NOMO-1 treated with DMSO at 0.1 percent for 48 hours (cell line): Measurements from ENCODE around the gene PAN2.
"Not testable (repeated sequence)": the region's sequence is repeated elsewhere in the genome, so short reads cannot be mapped to it uniquely, and the experiment has no call there.

ENCODE experiments used
- DNase-seq: peaks from one replicate; lab custom pipeline; 2025; ENCODE audit not compliant: unreplicated experiment; lab: John Stamatoyannopoulos, UW

PAN2 gene

DNA sequence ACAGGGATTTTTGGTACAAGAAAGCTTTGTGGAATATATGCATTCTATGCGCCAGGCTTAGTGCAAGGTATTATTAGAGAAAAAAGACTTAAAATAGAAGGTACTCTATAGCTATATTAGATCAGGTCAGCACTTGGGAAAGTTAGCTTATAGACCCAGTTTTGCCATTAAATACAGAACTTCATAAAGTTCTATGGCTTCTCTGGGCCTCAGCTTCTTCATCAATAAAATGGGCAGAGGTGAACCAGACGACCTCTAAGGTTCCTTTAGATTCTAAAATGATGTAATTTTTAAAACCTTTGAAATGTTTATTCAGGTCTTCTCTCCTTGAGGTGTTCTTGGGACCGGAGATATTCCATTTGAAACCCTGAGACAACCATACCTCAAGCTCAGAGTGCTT lies 25.1 kb downstream of the PAN2 start:
- DNase-seq = no peak

DNA sequence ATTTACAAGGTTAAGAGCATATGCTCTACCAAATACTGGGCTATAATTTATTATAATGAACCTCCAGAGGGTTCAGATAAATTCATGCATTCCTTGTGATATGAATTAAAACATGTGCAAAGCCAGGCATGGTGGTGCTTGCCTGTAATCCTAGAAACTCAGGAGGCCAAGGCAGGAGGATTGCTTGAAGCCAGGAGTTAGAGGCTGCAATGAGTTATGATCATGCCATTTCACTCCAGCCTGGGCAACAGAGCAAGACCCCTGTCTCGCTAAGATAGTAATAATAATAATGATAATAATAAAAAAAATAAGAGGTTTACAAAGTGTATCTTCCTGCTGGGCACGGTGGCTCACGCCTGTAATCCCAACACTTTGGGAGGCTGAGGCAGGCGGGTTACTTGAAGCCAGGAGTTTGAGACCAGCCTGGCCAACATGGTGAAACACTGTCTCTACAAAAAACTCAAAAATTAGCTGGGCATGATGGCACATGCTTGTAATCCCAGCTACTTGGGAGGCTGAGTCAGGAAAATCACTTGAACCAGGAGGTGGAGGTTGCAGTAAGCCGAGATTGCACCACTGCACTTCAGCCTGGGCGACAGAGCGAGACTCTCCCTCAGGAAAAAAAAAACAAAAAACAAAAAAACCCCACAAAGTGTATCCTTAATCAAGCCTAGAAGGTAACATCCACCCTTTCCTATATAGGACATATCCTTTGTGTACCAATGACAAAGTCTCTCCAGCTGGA lies 26.4 kb downstream of the PAN2 start:
- DNase-seq = no peak

- no peak for DNase-seq
Observed at GRCh38 chr12:56304872-56305590, 28.8 kb downstream of the PAN2 start.

- DNase-seq = no peak
Observed at GRCh38 chr12:56304276-56304675, 29.5 kb downstream of the PAN2 start.

DNA sequence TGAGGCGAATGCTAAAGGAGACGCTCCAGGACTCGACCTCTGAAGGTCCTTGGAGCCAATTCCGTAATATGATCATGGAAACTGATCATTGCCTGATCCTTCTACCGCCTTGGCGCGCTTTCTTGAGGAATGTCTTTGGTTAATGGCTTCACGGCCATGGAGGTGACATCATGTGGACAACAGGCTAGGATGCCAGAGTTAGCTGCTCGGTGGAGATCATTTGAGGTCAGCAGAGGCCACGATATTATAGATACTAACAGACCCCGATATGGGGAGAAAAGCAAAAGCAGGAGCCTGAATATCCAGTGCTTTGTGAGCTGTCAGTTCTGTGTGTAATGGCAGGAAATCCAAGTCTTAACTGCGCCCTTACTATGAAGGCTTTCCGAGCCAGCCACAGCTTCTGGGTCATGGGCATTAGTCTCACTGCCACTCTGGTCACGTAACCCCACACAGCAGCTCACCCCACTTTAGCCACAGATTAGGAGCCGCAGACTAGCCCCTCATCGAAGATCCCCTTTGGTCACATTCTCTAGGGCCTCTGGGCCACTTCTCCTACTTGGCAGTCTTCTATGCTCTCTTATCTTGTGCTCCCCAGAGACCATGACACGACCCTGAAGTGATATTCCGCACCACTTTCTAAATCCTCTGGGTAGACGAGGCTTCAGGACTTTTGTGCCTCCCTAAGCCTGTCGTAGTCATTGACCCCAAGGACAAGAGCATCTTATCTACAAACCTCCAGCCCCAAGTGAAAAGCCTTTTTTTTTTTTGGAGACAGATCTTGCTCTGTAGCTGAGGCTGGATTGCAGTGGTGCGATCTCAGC lies 32.9 kb downstream of the PAN2 start:
- no peak for DNase-seq

DNA sequence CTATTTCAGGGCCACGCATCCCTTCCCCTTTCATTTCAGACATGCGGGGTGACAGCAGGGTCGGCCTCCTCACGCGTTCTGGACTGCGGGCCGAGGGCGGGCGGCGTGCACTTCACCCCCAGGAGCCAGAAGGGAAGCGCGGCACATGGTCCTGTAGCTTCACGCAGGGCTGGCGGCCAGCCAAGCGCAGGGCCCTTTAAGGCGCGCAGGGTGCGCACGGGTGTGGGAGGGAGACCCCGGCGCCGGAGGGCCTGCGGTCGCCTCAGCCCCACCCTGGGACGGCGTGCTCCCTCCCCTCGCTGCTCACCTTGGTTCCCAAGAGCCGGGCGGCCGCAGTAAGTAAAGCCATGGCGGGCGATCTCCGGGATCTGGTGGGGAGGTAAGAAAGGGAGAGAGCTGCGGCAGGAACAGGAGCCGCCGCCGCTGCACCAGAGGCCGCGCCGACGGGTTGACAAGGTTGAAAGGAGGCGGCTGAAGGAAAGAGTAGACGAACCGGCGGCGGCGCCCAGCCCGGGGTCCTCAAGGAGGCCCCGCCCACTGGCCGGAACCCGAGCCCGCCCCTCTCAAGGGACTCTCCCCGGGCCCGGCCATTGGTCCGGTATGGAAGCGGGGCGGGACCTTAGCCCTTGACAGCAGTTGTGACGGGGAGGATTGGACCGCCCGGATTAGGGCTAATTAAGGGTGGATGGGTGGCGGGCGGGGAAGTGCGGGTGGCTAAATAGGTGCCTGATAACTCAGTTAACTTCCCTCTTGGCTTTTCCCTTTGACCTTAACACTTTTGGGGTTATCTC lies 33.8 kb downstream of the PAN2 start, which contains the start of gene CS:
Gene CS, minus strand, starts transcription at position 478 of the 791 bp plus-strand sequence. Its CDS starts 129 bp downstream, at position 349.
- DNase-seq = peak; percentile 99

- peak; percentile 13 for DNase-seq
Observed at GRCh38 chr12:56299308-56299852, 34.4 kb downstream of the PAN2 start.

- DNase-seq = no peak
Observed at GRCh38 chr12:56298828-56299227, 35.0 kb downstream of the PAN2 start.

GRCh38 chr12:56297400-56297799 lies 36.4 kb downstream of the PAN2 start:
- DNase-seq = no peak

GRCh38 chr12:56296295-56296694 lies 37.5 kb downstream of the PAN2 start:
- peak; percentile 28 for DNase-seq

- DNase-seq = no peak
Observed at GRCh38 chr12:56293795-56294194, 40.0 kb downstream of the PAN2 start.

DNA sequence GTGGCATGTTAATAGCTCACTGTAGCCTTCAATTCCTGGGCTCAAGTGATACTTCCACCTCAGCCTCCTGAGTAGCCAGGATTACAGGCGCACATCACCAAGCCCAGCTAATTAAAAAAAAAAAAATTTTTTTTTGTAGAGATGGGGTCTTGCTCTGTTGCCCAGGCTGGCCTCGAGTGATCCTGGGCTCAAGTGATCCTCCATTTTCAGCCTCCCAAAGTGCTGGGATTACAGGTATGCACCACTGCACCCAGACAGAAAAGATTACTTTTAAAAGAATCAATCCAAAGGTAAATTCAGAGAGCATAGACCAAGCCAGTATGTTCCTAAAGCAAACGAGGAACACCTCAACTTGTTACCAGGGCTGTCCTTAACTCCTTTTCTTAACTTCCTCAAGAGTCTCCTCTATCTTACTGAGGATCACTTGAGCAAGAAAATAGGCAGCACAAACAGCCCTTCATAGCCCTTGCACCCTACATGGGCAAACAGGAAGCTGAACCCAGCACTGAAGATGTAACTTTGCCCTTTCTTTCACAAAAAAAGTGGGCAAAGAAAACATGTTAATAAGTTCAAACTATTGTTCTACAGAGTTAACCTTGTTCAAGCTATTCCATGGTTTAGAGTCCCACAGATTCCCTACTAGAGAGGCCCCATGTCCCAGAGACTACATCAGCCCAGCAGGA lies 45.0 kb downstream of the PAN2 start:
- DNase-seq = peak; percentile 14

- DNase-seq = no peak
Observed at GRCh38 chr12:56286044-56286830, 47.6 kb downstream of the PAN2 start.

- DNase-seq = not testable (repeated sequence)
Observed at GRCh38 chr12:56284263-56284662, 49.5 kb downstream of the PAN2 start.

GRCh38 chr12:56282579-56282978 lies 51.2 kb downstream of the PAN2 start:
- no peak for DNase-seq

DNA sequence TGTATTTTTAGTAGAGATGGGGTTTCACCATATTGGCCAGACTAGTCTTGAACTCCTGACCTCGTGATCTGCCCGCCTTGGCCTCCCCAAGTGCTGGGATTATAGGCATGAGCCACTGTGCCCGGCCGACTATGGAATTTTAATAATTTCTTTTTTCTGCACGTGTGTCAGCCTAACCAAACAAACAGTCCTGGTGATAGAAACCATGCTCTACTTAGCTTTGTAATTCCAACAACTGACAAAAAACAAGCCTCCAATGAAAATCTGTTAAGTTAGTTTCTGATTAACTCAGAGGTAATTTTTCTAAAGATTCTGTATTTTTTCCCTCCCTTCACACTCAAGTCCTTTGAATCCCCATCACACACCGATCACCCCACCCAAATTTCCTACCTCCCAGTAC lies 51.8 kb downstream of the PAN2 start:
- no peak for DNase-seq

DNA sequence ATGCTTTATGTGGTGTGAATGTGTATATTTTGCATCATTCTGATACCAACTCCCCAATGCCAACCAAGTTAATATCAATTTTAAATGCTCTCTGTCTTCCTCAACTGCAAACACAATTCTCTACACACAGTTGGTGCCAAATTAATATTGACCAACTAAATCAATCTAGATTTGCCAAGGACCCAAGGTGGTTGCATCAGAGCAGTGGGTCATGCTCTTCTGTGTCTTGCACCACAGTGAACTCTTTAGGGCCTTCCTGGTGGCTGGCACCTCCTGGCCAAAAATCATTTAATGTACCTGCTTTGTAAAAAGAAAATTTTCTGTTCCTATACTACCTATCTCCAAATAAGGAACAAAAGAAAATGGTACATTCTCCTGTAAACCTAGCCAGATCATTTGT lies 53.0 kb downstream of the PAN2 start:
- DNase-seq = no peak

DNA sequence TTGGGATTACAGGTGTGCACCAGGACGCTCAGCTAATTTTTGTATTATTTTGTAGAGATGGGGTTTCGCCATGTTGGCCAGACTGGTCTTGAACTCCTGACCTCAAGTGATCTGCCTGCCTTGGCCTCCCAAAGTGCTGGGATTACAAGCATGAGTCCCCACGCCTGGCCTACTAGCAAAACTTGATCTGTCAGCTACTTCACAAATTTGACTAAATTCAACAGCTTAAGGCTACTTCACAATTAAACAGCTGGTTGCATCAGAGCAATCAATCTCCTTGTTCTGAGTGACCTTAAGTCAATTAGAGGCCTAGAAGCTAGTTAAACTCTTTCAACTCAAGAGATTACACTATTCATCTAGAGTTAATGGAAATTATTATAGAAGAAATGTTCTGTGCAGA lies 54.9 kb downstream of the PAN2 start:
- DNase-seq = no peak

- no peak for DNase-seq
Observed at GRCh38 chr12:56274299-56274698, 59.5 kb downstream of the PAN2 start.
